Renal cortical epithelial cell (primary cell): Measurements from ENCODE around the gene MYF5. TPM values are rescaled to one million over a fixed set of nuclear protein-coding genes. Genes with fewer than 3 reads are reported as not detected.

ENCODE experiments used
- DNase-seq: peaks from one replicate; pipeline ENCODE4 v3.0.0-alpha.2; 2011; ENCODE audit warnings: low read depth
- total RNA-seq: library from RNA; depleted of rRNA; stranded (reverse); fragments of >200 nt; gene quantifications from 2 replicates; pipeline ENCODE4 v1.2.3, GENCODE V29; 2014

Gene MYF5
- total RNA-seq, 1 donor from 2014 or later = not detected

- no peak for DNase-seq
These were observed 49.5 kb downstream of the MYF5 start for GRCh38 chr12:80766210-80766609.

- no peak for DNase-seq
These were observed 50.2 kb downstream of the MYF5 start for GRCh38 chr12:80766897-80767296.

Other genes with a start within 250 kb of the MYF5 start
- 0.52 TPM in 1 of 2 replicates, not detected in the other for gene MYF6, start 9.3 kb upstream of the MYF5 start, total RNA-seq
- gene LIN7A, start 221.0 kb downstream of the MYF5 start, total RNA-seq = 3.3 and 11.2 TPM in 2 replicates